Stimulated activated CD4-positive, alpha-beta T cell treated with anti-CD3 and anti-CD28 coated beads, Interleukin-12 subunit alpha, Interleukin-12 subunit beta, amount 100 ng/mL, for 48 hours (primary cell): Measurements from ENCODE around the gene AUTS2.

Source experiments
- DNase-seq, 3 donors: peaks; one replicate each; pipeline ENCODE4 v3.0.0-alpha.2; 2020; ENCODE audit warnings: low read depth in 2 of 3, low spot score in 1 of 3

The AUTS2 gene

DNA sequence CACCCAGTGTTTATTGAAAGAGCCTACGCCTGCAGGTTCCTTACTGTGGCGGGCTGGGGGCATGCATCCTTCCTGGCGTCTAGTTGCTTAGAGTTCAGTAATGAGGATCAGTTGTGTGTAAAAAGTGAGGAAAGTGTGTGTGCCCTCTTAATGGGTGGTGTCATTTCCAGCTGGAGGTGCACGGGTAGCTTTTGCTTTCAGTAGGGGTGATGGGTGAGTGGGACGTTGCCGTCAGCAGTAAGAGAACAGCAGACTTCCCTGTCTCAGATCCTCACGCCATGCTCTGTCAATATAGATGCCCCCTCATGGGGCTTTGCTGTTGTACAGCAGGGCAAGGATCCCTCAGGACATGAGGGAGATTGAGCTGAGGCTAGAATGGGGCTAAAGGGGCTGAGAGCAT lies 1181.0 kb downstream of the AUTS2 start:
- no peak for DNase-seq

DNA sequence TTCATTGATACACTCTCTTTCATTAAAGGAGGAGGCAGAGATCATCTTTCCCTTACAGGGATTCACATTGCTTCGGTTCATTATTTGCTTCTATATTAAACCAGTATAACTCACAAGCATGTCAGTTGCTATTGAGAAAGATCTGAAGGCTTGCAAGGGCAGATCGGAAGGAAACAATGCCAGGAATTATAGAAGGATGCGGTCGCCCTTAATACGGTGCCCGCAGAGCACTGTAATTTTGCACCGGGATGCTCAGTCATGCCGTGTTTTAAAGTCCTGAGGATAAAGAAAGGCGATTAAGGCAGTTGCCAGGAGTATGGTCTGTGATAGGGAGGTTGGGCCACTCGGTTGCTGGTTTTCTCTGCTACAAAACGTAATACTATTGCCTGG lies 1183.6 kb downstream of the AUTS2 start:
- no peak for DNase-seq

DNA sequence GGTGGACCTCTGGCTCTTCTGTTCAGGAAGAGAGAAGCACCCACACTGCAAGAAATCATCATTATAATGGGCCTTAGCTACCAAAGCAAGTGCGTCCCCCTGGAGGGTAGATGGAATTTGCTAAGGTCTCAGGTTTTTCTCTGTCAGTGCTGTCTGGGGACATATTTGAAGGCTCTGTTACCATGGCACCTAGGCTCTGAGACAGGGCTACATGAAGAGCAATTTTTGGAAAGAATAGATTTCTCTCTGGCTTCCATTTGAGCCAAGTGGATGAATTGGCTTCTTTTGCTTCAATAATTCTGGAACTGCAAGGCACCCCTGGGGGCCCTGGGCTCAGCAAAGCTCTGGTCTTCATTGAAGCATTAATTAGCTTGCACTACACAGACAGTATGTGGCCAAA lies 1184.5 kb downstream of the AUTS2 start:
- no peak for DNase-seq

DNA sequence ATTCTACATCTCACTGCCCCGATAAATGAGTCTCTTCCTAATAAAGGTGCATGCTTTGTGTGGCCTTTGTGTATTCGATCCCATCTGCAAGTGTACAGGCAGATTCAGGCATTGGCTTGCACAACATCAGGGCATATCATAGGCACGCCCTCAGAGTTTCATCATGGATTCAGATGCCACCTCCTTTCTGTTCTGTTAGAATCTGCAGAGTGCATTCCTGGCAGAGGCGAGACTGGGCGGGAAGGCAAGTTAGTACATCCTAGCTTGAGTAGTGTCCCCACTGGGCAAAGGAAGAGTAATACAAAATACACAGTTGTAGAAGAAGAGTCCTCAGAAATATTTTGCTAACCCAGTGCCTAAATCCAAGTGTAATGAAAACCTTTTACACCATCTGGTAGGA lies 1187.2 kb downstream of the AUTS2 start:
- no peak for DNase-seq

DNA sequence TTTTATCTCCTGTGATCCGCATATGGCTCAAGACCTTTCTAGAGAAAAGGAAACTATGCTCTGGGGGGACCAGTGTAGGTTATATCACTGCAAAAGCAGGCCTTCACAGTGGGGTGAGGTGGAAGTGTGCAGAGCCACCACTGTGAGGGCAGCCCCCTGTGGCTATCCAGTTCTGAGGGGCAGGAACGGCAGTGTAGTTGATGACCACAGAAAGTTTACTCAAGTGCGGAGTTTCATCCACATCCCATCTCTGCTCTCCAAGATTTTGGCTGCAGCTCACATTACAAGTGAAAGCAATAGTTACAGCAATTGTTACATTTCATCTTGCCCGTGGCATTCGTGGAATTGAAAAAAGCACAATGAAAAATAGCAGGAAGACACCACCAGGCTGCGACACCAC lies 1187.8 kb downstream of the AUTS2 start:
- DNase-seq: no peak

DNA sequence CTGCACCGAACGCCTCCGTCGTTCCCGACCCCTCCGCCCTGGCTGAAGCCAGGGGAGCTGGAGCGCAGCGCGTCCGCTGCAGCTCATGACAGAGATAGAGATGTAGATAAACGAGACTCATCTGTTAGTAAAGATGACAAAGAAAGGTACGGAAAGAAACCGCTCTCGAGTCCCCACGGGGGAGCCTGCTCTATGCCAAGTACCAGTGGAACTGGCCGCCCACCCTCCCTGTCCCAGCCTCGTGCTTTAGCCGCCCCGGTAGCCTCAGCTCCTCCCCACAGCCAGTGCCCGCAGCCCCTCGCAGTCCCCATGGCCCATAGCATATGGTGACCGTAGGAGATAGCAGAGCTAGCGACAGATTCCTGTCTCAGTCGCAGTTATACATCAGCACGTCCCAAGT lies 1189.0 kb downstream of the AUTS2 start:
- DNase-seq: no peak

DNA sequence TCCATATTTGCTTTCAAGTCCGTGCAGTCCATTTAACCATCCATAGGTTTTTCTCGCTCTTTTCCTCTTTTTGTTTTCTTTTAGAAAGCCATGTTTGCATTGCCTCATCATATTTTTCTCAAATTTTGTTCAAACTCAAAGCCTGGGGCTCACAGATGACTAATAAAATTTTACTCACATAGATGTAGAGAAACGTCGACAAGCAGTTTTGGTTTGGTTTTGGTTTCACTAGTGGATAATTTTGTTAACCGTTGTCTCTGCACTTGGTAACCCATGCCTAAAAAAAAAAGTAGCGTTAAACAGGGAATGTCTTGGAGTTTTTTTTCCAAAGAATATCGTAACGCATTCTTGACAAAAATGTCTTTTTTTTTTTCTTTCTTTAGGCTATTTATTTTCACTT lies 1189.5 kb downstream of the AUTS2 start:
- DNase-seq: no peak

DNA sequence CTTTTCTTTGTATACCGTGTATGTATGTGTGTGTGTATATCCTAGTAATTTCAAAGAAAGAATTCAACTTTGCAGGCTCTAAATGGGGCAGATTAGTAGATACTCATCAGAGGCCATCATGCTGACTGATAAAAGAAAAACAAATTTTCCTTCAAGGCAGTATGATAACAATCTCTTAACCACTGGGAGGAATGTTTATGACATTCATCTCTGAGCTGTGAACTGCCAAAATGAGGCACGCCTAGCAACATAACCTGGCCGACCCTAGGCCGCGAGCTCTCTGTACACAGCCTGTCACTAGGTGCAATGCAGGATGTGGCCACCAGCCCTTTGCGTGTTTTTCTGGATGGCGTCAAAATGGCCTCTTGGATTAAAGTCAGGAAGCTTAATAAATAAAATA lies 1190.0 kb downstream of the AUTS2 start:
- no peak for DNase-seq

DNA sequence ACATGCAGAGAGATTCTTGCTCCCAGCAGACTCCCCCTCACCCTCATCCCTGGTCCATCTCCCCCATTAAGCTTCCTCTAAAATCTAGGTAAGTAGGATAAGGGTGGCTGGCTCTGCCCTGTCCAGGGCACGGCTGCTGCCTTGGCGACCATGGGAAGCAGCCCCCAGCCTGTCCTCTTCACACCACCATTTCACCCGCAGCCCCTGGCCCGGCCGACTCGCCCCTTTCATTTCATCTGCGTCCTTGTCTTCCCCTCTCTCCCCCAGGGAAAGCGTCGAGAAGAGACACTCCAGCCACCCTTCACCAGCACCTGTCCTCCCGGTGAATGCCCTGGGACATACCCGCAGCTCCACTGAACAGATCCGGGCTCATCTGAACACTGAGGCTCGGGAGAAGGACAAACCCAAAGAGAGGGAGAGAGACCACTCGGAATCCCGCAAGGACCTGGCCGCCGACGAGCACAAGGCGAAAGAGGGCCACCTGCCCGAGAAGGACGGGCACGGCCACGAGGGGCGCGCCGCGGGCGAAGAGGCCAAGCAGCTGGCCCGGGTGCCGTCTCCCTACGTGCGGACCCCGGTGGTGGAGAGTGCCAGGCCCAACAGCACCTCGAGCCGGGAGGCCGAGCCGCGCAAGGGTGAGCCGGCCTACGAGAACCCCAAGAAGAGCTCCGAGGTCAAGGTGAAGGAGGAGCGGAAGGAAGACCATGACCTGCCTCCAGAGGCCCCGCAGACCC lies 1191.4 kb downstream of the AUTS2 start:
- DNase-seq: no peak

DNA sequence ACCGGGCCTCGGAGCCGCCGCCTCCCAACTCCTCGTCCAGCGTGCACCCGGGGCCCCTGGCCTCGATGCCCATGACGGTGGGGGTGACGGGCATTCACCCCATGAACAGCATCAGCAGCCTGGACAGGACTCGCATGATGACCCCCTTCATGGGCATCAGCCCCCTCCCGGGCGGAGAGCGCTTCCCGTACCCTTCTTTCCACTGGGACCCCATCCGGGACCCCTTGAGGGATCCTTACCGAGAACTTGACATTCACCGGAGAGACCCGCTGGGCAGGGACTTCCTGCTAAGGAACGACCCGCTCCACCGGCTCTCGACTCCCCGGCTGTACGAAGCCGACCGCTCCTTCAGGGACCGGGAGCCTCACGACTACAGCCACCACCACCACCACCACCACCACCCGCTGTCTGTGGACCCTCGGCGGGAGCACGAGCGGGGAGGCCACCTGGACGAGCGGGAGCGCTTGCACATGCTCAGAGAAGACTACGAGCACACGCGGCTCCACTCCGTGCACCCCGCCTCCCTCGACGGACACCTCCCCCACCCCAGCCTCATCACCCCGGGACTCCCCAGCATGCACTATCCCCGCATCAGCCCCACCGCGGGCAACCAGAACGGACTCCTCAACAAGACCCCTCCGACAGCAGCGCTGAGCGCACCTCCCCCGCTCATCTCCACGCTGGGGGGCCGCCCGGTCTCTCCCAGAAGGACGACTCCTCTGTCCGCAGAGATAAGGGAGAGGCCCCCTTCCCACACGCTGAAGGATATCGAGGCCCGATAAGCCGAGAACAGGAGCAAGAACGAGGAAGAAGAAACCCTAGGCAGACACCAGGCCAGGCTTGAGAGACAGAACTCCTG lies 1192.2 kb downstream of the AUTS2 start:
- no peak for DNase-seq

DNA sequence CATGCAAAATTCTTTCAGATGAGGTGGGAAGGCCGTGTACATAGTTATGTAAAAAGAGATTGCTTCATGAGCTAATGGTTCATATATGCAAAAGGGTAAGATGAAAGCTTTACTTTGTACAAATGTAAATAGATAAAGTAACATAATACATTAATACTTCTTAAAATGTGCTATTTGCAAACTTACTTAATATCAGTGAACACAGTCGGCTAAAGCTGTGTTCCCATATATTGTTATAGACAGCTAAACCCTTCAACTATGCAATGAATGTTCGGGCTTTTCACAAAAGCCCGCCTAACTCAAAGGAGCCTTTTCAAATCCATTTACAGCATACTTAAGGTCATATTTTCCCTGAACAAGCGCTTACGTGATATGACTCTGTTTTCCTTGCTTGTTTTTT lies 1193.1 kb downstream of the AUTS2 start:
- DNase-seq: no peak

DNA sequence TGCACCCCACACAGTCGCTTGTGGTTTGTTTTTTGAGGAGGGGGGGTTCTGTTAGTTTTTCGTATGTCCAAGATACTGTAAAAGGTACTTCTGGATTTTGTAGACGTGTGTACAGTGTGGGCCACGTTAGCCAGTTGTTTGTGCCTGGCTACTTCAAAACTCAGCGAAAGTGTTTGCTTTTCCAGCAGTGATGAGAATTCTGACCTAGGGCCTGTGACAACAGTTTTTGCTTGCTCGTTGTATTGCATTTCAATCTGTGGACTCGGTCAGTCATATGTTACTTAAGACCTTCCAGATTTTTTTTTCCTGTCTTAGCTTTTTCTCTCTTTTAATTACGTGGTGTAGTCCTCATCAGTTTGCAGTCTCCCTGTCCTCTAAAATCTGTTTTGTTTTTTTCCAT lies 1194.8 kb downstream of the AUTS2 start:
- no peak for DNase-seq

DNA sequence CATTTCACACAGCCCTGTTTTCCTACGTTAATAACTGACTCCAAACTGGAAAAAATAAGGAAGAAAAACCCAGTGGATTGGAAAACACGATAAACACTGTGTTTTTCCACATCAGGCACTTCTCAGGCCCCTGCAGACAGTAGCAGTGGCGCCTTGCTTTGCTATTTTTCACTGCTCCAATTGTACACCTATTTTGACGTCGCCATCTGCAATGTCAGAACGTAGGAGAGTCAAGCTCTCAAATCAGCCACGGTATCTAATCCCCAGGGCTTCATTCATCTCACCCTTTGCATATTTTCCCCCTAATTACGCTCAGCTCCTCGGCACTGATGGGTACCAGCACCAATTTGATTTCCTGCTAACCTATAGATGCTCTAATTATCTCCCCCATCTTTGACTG lies 1195.5 kb downstream of the AUTS2 start:
- no peak for DNase-seq

DNA sequence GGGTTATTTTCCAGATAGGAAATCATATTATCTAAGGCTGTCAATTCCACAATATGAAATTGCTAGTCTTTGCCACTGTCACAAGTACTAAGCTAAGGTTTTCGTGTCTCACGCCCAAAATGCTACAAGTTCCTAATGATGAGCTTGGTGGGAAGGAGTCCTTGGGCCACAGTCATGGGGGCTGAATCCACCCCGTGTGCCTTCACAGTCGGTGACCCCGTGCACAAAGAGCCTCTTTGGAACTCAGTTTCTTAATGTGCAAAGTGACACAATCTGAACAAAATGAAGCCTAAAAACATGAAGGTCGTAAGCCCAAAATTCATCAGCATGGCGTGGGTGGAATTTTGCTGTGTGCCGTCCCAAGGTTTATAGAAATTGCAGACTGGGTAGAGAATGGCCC lies 1196.7 kb downstream of the AUTS2 start:
- DNase-seq: no peak

DNA sequence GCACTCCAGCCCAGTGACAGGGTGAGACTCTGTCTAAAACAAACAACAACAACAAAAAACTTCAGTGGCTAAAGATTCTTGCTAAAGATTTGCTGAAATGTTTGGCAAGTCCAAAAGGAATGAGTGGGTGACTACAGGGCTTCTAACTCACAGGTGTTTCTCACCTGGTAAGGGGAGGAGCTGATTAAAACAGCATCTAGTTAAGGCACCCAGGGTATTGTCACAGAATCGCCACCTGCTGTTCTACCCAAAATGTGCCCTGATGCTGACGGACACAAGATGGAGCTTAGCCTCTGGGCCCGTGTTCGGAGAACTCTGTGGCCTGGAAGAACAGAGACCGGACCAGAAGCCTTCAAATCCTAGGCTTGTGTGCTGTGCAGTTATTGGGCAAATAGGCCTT lies 1197.7 kb downstream of the AUTS2 start:
- DNase-seq: no peak

DNA sequence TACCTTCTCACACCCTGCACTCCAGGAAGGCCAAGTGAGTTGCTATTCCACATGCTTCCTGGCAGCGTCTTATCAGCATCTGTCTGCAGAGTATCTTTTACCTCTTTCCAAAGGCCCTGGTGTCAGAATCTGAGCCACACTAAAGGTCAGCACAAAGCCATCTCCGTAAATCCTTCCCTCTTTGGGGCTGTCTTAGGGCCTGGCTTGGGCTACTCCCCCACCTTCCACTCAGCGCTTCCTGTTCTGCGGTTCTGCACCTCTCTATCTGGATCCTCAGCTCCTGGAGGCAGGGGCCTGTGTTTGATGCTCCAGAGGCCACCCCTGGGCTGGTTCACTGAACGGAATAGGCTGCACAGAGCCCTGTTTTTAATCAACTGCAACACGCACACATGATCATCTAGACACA lies 1198.8 kb downstream of the AUTS2 start:
- no peak for DNase-seq

DNA sequence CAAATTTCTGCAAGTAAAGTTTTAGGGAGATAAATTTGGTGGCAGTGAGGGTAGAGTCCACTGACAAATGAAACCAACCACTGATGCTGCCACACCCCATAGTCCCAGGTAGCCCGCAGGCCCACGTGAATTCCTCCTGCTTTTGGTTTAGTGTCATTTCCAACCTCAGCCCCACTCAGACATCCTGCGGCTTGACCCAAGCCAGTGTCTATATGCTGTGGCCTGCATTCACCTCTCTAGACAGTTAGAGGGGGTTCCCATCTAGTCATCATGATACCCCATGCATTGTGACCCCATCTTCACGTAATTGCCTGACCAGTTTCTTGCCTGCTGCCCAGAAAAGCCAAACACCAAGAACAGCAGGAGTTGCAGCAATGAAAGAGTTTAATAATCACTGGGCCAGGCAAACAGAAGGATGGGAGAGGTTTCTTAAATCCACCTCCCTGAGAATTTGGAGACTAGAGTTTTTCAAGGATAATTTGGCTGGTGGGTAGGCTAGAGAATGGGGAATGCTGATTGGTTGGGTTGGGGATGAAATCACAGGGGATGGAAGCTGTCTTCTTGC lies 1201.6 kb downstream of the AUTS2 start:
- no peak for DNase-seq

DNA sequence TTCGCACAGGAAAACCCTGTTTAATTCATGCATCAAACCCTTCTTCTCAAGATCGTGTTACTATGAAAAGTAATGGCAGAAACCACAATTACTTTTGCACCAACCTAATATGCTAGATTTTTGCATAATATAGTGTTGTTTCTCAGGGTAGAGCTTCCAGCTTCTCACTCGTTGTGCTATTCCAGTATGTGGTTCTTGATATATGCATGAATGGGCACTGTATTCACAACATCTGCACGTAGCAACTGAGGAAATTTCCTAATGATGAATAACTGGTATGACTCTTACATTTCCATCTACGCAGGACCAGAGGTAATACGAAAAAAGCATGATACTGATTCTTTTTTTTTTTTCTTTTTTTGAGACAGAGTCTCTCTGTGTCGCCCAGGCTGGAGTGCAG lies 1207.1 kb downstream of the AUTS2 start:
- DNase-seq: no peak

DNA sequence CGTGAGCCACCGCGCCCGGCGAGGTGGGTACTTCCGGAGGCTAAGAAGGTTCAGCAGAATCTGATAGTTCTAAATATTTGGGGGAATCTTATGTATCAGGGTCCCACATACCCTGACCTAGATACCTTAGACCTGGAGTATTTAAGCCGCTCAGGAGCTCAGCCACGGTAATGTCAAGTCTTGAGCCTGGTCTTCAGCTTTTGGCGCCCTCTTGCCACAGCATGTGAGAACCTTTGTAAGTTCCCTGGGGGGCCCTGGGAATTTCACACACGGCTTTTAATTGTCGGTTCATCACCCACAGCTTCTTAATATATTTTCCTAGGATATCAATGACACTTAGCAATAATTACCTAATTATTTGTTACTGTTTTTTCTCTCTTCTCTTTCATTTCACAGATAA lies 1209.4 kb downstream of the AUTS2 start:
- no peak for DNase-seq

DNA sequence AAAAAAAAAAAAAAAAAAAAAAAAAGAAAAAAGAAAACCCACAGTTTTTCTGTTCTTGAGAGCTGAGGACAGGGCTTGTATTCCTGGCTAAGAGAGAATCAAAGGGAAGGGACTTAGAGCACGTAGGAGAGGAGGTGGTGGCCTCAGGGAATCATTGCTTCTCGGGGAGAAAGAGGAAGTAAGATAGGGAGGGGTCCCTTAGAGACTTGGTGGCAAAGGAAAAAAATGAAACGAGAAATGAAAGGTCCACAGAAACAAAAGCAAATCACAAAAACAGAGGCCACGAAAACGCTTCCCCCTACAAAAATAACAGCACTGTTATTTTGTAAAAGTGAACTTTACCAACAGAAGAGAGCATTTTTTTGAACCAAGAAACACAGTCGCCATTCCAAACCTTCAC lies 1210.6 kb downstream of the AUTS2 start:
- no peak for DNase-seq

DNA sequence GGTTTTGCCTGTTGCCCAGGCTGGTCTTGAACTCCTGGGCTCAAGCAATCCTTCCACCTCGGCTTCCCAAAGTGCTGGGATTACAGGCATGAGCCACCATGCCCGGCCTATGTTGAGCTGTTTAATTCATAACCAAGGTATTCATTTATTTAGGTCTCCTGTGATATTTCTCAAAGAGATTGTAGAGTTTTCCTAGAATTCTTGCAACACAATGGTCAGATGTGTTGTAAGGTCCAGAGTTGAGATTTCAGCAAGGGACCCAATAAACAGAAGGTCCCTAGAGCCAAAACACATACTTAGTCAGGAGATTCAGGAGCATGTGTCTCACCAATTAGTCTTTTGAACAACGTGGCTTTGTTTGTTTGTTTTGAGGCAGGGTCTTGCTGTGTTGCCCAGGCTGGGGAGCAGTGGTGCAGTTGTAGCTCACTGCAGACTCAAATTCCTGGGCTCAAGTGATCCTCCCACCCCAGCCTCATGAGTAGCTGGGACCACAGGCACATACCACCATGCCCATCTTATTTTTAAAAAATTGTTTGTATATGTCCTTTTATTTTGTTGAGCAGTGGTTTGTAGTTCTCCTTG lies 1212.4 kb downstream of the AUTS2 start:
- DNase-seq: no peak

DNA sequence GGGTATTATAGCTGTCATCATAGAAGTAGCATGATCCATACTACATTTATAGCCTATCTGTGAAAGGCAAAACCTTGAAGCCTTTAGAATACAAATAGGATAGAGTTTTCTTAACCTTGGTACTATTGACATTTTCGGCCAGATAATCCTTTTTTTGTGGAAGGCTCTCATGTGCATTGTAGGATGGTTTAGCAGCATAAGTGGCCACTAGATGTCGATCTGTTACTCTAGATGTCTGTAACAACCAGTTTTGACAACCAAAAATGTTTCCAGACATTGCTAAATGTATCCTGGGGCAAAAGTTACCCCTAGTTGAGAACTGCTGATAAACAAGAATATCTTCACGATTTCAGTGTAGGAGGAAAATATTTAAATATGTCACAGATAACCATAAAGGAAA lies 1214.2 kb downstream of the AUTS2 start:
- no peak for DNase-seq
